Activated naive CD4-positive, alpha-beta T cell treated with anti-CD3 and anti-CD28 coated beads, Interleukin-2, amount 50 U/mL, for 24 hours (primary cell): ENCODE data around the gene TMED4.

ENCODE experiments used
- H3K27ac Mint-ChIP-seq: one replicate; pipeline ENCODE4 v1.8.0; 2021; ENCODE audit warnings: mild to moderate bottlenecking, mixed read lengths
- H3K27me3 Mint-ChIP-seq: one replicate; pipeline ENCODE4 v1.8.0; 2021; ENCODE audit warnings: mixed read lengths
- H3K36me3 Mint-ChIP-seq: one replicate; pipeline ENCODE4 v1.8.0; 2021; ENCODE audit warnings: mixed read lengths
- H3K4me1 Mint-ChIP-seq: one replicate; pipeline ENCODE4 v1.8.0; 2021; ENCODE audit warnings: mixed read lengths
- H3K4me3 Mint-ChIP-seq: one replicate; pipeline ENCODE4 v1.8.0; 2021; ENCODE audit warnings: mild to moderate bottlenecking, mixed read lengths
- H3K9me3 Mint-ChIP-seq: one replicate; pipeline ENCODE4 v1.8.0; 2021; ENCODE audit warnings: mixed read lengths

The TMED4 gene

DNA sequence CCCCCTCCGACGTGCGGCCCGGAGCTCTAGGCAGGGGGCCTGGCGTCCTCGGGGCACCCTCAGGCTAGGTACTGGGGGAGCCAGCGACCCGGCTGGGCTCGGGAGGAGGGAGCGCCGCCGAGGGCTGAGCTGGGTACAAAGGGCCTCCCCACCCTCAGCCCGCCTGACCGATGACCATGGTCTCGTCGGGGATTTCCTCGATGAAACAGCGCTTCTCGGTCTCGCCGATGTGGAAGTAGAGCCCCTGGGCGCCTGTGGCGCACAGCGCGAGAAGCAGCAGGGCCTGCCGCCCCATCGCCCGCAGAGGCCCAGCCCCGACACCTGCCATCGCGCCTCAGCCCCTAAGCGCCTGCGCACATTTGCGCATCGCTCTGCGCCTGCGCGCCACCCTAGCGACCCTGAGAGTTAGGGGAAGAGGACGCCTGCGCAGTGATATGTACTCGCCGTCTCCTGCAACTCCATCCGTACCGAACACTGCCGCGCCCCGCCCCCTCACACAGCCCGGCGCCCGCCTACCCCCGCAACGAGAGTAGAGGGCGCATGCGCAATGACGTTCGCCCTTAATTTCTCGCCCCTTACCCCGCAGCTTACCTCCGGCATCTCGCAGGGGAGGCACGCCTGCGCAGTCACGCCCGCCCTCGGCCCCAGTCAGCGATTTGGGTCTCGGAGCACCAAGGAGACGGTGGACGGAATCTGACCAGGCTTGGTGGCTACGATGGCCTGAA, at the start of gene TMED4:
Gene TMED4 (minus strand): TSS at position 353 of the 725 bp plus-strand sequence. CDS start 25 bp downstream, at position 328.
- peaks cover 9% of the 10 kb centered on the region for H3K36me3 Mint-ChIP-seq
- H3K4me3 Mint-ChIP-seq = peak within 1 kb of the TSS; percentile 91
- H3K4me1 Mint-ChIP-seq = peaks cover 26% of the 10 kb centered on the region
- H3K9me3 Mint-ChIP-seq = no peaks in the 10 kb centered on the region
- peak within 1 kb of the TSS; percentile 98 for H3K27ac Mint-ChIP-seq
- H3K27me3 Mint-ChIP-seq = no peaks in the 10 kb centered on the region

DNA sequence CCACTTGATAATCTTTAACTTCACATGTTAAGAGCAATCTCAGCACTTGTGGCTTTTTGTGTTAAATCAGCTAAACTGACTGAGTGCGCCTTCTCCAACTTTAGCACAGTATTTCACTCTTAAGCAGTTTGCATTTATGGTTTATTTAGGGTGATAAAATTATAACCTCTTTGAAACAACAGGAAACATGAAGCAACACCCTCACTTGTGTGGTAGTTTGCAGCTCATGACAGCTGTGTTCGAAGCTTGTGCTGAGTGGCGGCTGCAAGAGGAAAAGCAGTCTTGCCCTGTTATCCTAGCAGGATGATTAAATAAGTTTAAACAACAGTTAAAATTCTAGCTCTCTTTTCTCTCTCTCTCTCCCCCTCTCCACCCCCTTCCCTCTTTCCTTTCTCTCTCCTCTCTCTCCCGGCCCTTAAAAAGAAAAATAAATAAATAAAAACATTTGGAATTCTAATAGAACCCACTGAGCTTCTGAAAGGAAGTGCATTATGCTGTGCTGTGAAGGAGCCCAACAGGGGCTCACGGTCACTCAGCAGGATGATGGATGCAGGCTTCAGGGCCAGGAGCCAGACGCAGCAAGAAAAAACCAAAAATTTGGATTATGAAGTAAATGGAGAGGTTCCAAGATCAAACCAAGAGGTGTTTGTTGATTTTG, 49.6 kb upstream of the TMED4 start:
- Mint-ChIP-seq H3K36me3 (peaks cover 3% of the 10 kb centered on the region), H3K4me1 (peaks cover 67% of the 10 kb centered on the region), H3K9me3 (no peaks in the 10 kb centered on the region), H3K27ac (peak overlapping the region; percentile 97), H3K27me3 (no peaks in the 10 kb centered on the region), H3K4me3 (peak overlapping the region; percentile 67)

DNA sequence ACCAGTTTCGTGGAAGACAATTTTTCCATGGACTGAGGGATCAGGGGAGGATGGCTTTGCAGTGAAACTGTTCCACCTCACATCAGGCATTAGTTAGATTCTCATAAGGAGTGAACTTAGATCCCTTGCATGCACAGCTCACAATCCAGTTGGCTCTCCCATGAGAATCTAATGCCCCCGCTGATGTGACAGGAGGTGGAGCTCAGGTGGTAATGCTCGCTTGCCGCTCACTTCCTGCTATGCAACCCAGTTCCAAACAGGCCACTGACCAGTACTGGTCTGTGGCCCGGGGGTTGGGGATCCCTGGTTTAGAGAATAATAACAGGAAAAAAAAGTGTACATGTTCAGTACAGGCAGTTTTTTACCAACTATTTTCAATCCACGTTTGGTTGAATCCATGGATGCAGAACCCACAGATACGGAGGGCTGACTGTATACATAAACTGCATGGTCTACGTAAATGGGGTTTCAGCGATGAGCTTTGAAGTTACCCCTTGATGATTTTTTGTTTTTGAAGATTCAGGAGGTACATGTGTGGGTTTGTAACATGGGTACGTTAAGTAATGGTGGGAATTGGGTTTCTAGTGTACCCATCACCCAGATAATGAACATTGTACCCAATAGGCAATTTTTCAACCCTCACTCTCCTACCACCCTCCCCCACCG, 48.9 kb upstream of the TMED4 start:
- Mint-ChIP-seq H3K4me1 (peaks cover 62% of the 10 kb centered on the region), H3K27me3 (no peaks in the 10 kb centered on the region), H3K9me3 (no peaks in the 10 kb centered on the region), H3K27ac (peak overlapping the region; percentile 97), H3K36me3 (peaks cover 3% of the 10 kb centered on the region), H3K4me3 (no peak overlapping the region)

DNA sequence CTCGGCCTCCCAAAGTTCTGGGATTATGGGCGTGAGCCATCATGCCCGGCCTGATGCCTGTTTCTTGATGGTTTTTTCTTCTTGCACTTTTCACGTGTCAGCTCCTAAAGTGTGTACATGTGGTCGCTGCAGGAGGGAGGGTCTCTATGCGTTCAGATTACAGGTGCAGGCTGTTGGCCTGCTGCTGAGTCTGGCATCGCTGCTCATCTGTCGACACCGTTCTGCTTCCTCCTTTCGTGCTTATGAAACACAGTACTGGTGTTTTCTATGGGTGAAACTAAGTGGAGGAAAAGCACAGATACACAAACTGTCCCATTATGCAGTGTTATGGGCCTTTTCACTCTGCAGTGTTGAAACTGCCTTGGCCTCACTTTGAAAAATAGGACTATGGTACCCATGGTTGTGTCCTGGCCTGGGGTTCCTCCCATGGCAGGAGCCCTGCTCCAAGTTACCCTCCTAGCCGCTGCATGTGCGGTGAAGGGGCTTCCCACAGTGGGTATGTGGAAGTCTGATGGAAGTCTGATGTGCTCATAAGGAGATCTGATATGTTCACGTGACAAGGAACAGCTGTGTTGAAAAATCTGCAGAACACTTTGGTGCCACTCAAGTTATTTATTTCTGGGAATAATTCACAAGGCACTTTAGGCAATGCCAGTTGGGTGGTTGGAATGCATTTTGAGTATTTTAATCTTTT, 47.9 kb upstream of the TMED4 start:
- Mint-ChIP-seq H3K36me3 (peaks cover 3% of the 10 kb centered on the region), H3K4me3 (peak overlapping the region; percentile 15), H3K27me3 (no peaks in the 10 kb centered on the region)

DNA sequence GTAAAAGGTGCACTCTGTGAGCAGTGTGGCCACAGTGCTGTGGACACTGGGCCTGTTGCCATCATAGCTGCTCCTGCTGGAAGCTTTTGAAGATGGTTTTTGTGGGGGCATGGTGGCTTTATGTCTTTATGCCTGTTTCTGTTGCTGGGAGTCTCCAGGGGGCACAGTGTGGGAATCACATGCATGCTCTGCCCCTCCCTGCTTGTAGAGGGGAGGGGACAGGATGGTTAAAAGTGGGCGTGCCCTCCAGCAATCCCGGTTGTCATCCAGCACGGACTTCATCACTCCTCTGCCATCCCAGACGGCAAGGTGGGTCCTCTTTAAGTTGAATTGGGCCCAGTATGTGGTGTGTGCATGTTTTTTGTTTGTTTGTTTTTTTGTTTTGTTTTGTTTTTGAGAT, 44.6 kb upstream of the TMED4 start:
- Mint-ChIP-seq H3K4me3 (no peak overlapping the region), H3K36me3 (peaks cover 1% of the 10 kb centered on the region), H3K27me3 (no peaks in the 10 kb centered on the region), H3K4me1 (peaks cover 63% of the 10 kb centered on the region), H3K27ac (no peak overlapping the region), H3K9me3 (no peaks in the 10 kb centered on the region)

More for the DNA sequence above, 47.9 kb upstream of the TMED4 start:
- H3K27ac Mint-ChIP-seq = peak overlapping the region; percentile 30
- H3K9me3 Mint-ChIP-seq = no peaks in the 10 kb centered on the region
- H3K4me1 Mint-ChIP-seq = peaks cover 58% of the 10 kb centered on the region

DNA sequence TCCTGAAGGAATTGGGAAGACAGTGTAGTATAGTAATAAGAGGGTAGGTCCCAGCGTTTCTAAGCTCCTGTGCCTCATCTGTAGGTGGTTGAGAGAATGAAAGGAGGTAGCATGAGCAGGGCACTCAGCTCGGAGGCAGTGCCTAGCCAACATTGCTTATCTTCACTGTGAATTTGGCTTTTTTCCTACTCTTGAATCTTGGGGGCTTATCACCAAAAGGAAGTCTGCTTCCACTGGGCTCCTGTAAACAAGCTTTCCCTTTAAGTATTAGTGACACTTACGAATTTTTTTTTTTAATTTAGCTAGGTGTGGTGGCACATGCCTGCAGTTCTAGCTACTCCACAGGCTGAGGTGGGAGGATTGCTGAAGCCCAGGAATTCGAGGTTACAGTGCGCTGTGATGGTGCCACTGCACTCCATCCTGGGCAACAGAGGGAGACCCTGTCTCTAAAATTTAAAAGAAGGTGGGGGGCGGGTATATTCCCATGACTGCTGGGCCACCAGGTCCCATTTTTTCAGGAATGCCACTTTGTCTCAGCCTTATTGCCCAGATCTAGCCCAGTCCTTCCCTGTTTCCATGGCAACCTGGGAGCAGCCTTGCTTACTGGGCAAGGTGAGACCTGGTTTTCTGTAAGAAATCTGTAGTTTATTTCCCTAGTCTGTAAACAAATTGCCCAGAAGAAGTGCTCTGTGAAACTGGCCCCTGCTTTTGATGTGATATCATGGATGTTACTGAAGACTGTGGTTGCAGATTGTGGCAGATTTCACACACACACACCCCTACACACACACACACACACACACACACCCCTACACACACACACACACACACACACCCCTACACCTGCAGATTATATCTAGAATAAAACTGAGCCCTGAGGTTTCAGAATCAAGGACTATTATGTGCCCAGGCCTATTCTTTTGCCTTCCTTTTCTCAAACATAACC, 43.8 kb upstream of the TMED4 start:
- Mint-ChIP-seq H3K27ac (no peak overlapping the region), H3K27me3 (no peaks in the 10 kb centered on the region), H3K4me1 (peaks cover 62% of the 10 kb centered on the region), H3K36me3 (peaks cover 1% of the 10 kb centered on the region), H3K4me3 (no peak overlapping the region), H3K9me3 (no peaks in the 10 kb centered on the region)

DNA sequence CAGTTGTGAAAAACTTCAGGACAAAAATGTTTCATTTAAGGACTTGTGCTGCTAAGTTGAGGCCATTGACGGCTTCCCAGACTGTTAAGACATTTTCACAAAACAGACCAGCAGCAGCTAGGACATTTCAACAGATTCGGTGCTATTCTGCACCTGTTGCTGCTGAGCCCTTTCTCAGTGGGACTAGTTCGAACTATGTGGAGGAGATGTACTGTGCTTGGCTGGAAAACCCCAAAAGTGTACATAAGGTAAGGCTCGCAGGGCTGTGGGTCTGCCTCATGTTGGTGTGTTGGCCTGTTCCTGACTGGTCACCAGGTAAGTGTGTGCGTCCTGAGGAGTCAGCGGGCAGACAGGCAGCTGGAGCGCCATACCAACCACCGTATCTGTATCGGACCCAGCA, 42.3 kb upstream of the TMED4 start:
- H3K4me3 Mint-ChIP-seq = no peak overlapping the region
- no peaks in the 10 kb centered on the region for H3K9me3 Mint-ChIP-seq
- H3K4me1 Mint-ChIP-seq = peaks cover 58% of the 10 kb centered on the region
- H3K36me3 Mint-ChIP-seq = peaks cover 1% of the 10 kb centered on the region
- no peaks in the 10 kb centered on the region for H3K27me3 Mint-ChIP-seq
- H3K27ac Mint-ChIP-seq = peak overlapping the region; percentile 92

DNA sequence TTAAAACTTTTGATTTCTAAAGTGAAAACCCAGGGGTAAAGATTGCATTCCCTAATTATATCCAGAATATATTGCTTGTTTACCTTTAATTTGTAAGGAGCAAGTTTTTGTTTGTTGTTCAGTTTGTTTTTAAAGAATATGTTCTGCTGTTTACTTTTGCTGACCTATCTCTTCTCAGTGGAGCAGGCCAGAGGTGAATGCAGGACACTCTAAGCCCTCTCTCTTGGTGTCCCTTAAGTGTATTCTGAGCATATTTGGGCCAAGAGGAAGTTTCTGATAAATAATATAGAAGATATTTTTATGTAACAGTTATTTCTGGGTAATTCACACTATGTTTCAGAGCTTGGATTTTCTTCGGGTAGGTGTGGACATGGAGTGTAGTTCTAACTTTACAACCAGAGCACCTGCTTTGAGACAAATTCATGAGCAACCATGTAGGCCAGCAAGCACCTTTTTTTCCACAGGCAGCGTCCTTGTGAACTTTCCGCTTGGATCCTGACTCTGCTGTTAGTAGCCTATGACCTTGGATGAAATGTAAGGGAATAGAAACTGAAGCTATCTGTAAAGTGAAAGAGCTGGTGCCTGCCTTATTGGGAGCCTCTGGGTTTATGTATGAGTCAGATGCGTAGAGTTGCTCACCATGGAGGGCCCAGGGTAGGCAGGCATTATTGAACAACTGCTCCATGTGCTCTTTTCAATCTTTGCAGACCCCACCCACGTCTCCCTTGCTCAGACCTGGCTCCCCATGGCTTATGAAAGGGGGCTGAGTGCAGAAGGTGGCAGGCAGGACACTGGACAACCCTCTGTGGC, 40.5 kb upstream of the TMED4 start:
- Mint-ChIP-seq H3K36me3 (no peaks in the 10 kb centered on the region), H3K4me1 (peaks cover 69% of the 10 kb centered on the region), H3K4me3 (no peak overlapping the region), H3K27ac (peak overlapping the region; percentile 88), H3K9me3 (no peaks in the 10 kb centered on the region), H3K27me3 (no peaks in the 10 kb centered on the region)

DNA sequence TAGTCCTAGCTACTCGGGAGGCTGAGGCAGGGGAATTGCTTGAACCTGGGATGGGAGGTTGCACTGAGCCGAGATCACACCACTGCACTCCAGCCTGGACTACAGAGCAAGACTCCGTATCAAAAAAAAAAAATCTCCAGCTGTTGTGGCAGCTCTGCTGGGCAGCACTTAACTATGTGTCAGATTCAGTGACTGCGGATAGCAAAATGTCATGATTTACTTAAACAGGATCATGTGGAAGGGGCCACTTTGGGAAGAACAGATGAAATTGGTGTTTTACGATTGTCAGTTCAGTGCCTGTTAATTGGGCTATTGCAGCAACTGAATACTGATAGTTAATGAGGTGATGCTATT, 39.7 kb upstream of the TMED4 start:
- peaks cover 2% of the 10 kb centered on the region for H3K36me3 Mint-ChIP-seq

DNA sequence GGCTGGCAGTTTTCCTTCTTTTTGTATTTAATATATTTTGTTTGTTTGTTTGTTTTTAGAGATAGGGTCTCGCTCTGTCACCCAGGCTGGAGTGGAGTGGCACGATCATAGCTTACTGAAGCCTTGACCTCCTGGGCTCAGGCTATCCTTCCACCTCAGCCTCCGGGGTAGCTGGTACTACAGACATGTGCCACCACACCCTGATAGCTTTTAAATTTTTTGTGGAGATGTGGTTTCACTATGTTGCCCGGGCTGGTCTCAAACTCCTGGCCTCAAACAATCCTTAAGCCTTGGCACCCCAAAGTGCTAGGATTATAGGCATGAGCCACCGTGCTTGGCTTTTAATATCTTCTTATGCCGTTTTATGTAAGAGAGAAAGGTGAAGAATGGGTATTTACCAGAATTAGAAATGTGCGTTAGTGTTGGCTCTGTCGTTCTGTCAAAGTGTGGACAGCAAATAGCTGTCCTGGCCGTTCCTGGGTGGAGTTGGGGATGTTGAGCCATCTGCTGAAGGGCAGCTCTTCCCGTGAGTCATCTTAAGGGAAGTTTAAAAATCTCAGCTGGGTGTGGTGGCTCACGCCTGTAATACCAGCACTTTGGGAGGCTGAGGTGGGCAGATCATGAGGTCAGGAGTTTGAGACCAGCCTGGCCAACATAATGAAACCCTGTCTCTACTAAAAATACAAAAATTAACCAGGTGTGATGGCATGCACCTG, 39.2 kb upstream of the TMED4 start:
- Mint-ChIP-seq H3K36me3 (peaks cover 2% of the 10 kb centered on the region), H3K4me3 (no peak overlapping the region)

More for the DNA sequence above, 39.7 kb upstream of the TMED4 start:
- no peaks in the 10 kb centered on the region for H3K9me3 Mint-ChIP-seq
- H3K4me1 Mint-ChIP-seq = peaks cover 77% of the 10 kb centered on the region
- no peaks in the 10 kb centered on the region for H3K27me3 Mint-ChIP-seq
- H3K27ac Mint-ChIP-seq = peak overlapping the region; percentile 51
- no peak overlapping the region for H3K4me3 Mint-ChIP-seq

DNA sequence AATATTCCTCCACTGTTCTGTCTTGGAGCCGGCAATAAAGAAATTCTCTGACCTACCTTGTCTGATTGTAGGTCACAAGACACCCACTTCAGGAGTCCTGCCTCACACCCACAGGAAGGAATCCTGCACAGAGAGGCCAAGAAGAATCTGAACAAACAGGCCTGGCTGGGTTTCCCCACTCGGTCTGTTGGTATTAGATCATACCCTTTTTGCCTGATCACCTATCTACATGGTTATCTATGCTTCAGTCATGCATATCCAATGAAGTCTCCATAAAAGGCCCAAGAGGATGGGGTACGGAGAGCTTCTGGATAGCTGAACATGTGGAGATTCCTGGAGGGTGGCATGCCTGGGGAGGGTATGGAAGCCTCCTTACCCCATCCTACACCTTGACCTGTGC, 36.7 kb upstream of the TMED4 start:
- peaks cover 7% of the 10 kb centered on the region for H3K36me3 Mint-ChIP-seq
- peak overlapping the region; percentile 11 for H3K4me3 Mint-ChIP-seq
- no peaks in the 10 kb centered on the region for H3K27me3 Mint-ChIP-seq
- peak overlapping the region; percentile 90 for H3K27ac Mint-ChIP-seq
- H3K4me1 Mint-ChIP-seq = peaks cover 87% of the 10 kb centered on the region
- H3K9me3 Mint-ChIP-seq = no peaks in the 10 kb centered on the region

More for the DNA sequence above, 39.2 kb upstream of the TMED4 start:
- peaks cover 78% of the 10 kb centered on the region for H3K4me1 Mint-ChIP-seq
- no peaks in the 10 kb centered on the region for H3K27me3 Mint-ChIP-seq
- H3K27ac Mint-ChIP-seq = peak overlapping the region; percentile 35
- no peaks in the 10 kb centered on the region for H3K9me3 Mint-ChIP-seq

DNA sequence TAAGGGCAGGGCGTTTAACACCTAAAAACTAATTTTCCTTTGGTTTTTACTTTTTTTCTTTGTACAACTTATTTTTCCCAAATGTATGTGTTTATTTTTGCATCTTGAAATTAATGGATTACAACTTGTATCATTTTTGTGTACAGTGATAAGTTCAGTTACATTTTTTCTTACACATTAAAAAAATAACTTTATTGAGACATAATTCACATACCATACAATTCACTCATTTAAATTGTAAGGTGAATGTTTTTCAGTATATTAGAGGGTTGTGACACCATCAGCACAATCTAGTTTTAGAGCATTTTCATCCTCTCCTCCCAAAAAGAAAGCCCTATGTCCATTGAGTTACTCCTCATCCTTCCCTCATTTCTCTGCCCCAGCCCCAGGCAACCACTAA, 36.0 kb upstream of the TMED4 start:
- Mint-ChIP-seq H3K4me3 (peak overlapping the region; percentile 62), H3K36me3 (peaks cover 7% of the 10 kb centered on the region), H3K27me3 (no peaks in the 10 kb centered on the region), H3K9me3 (no peaks in the 10 kb centered on the region), H3K4me1 (peaks cover 83% of the 10 kb centered on the region), H3K27ac (peak overlapping the region; percentile 96)

DNA sequence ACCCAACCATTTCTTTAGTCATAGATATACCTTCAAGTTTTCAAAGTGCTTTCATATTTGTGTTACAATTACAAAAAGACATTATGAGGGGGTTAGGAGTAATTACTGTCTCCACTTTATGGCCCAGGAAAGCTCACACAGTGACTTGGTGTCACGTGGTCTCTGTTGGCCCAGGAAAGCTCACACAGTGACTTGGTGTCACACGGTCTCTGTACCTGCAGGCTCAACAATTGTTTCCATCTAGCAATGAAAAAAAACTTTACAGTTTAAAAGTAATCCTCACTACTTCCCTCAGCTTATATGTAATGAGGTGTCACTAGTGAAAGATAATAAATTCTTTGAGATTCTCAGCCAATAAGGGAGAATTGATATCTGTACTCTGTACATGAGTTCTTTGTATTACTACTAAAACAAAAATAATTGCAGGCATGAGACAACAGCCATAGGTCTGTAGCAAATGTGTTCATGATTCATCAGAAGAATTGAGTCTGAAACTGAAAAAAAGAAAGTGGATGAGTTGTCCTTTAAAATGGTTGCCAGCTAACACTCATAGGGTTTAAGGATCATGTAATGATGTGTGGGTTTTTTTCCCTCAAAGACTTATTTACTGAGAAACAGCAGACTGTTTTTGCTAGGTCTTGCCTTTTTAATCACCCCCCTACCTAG, 35.3 kb upstream of the TMED4 start:
- peak overlapping the region; percentile 66 for H3K4me3 Mint-ChIP-seq
- H3K27me3 Mint-ChIP-seq = no peaks in the 10 kb centered on the region
- H3K4me1 Mint-ChIP-seq = peaks cover 77% of the 10 kb centered on the region
- H3K27ac Mint-ChIP-seq = peak overlapping the region; percentile 96
- H3K36me3 Mint-ChIP-seq = peaks cover 7% of the 10 kb centered on the region
- no peaks in the 10 kb centered on the region for H3K9me3 Mint-ChIP-seq
